Occipital lobe (tissue), 2 donors: Measurements from ENCODE around the gene SLC26A4. TPM values are rescaled to one million over a fixed set of nuclear protein-coding genes. Genes with fewer than 3 reads are reported as not detected.

Experiments
- DNase-seq: peaks from one replicate; lab custom pipeline; 2025; lab: John Stamatoyannopoulos, UW
- total RNA-seq: library from RNA; depleted of rRNA; stranded (reverse); fragments of >200 nt; gene quantifications from one replicate; pipeline ENCODE4 v1.2.3, GENCODE V29; 2014

Gene SLC26A4
- total RNA-seq, 1 donor from 2014 or later = 15.3 TPM

- no peak for DNase-seq
Measured at GRCh38 chr7:107694386-107694785, 33.8 kb downstream of the SLC26A4 start.

- no peak for DNase-seq
Measured at GRCh38 chr7:107696330-107696946, 35.8 kb downstream of the SLC26A4 start.

- DNase-seq = no peak
Measured at GRCh38 chr7:107697321-107698049, 36.9 kb downstream of the SLC26A4 start.

GRCh38 chr7:107700570-107700969, 39.9 kb downstream of the SLC26A4 start:
- no peak for DNase-seq

GRCh38 chr7:107701191-107701590, 40.6 kb downstream of the SLC26A4 start:
- no peak for DNase-seq

- DNase-seq = no peak
Measured at GRCh38 chr7:107703219-107703618, 42.6 kb downstream of the SLC26A4 start.

GRCh38 chr7:107703872-107704271, 43.2 kb downstream of the SLC26A4 start:
- no peak for DNase-seq

GRCh38 chr7:107708956-107709355, 48.3 kb downstream of the SLC26A4 start:
- no peak for DNase-seq

- no peak for DNase-seq
Measured at GRCh38 chr7:107711301-107711700, 50.7 kb downstream of the SLC26A4 start.

- DNase-seq = no peak
Measured at GRCh38 chr7:107712025-107712424, 51.4 kb downstream of the SLC26A4 start.

GRCh38 chr7:107712896-107713295, 52.3 kb downstream of the SLC26A4 start:
- no peak for DNase-seq

- DNase-seq = no peak
Measured at GRCh38 chr7:107715531-107715930, 54.9 kb downstream of the SLC26A4 start.

- no peak for DNase-seq
Measured at GRCh38 chr7:107718456-107719193, 58.0 kb downstream of the SLC26A4 start.

GRCh38 chr7:107721286-107721685, 60.7 kb downstream of the SLC26A4 start:
- no peak for DNase-seq

GRCh38 chr7:107723255-107723654, 62.6 kb downstream of the SLC26A4 start:
- DNase-seq = no peak

- DNase-seq = peak; percentile 3
Measured at GRCh38 chr7:107725138-107725740, 64.6 kb downstream of the SLC26A4 start.

GRCh38 chr7:107726356-107727130, 65.9 kb downstream of the SLC26A4 start:
- DNase-seq = no peak

GRCh38 chr7:107728276-107728675, 67.6 kb downstream of the SLC26A4 start:
- no peak for DNase-seq

GRCh38 chr7:107742678-107743566, 82.3 kb downstream of the SLC26A4 start:
- DNase-seq = peak; percentile 71
